Breast epithelium (tissue), 3 donors: ENCODE data around the gene FNDC1.

ENCODE experiments used
- CTCF ChIP-seq, 3 donors: fragments of 450-650 bp; IDR thresholded peaks; one replicate each; pipeline ENCODE4 v1.5.1; 2016 to 2017; ENCODE audit warnings: antibody characterized with exemption in 3 of 3, mild to moderate bottlenecking in 3 of 3, moderate library complexity in 3 of 3
- POLR2A ChIP-seq: fragments of 450-650 bp; IDR thresholded peaks from one replicate; pipeline ENCODE4 v1.6.1; 2016; ENCODE audit warnings: antibody characterized with exemption, mild to moderate bottlenecking, moderate library complexity
- POLR2AphosphoS5 ChIP-seq, 3 donors: sonication (generic); formaldehyde crosslinking; IDR thresholded peaks; one replicate each; pipeline ENCODE4 v1.6.1; 2017; ENCODE audit warnings: antibody characterized with exemption in 3 of 3

- TF ChIP-seq CTCF (IDR thresholded peaks at IDR 0.05) (no peak), POLR2AphosphoS5 (IDR thresholded peaks at IDR 0.05) (no peak), POLR2A (no peak)
Measured at GRCh38 chr6:159249128-159249527, 79.9 kb downstream of the FNDC1 start.
